BE2C (cell line): ENCODE data around the gene HK2. TPM values are rescaled to one million over a fixed set of nuclear protein-coding genes. Genes with fewer than 3 reads are reported as not detected.
"Not testable (repeated sequence)": the region's sequence is repeated elsewhere in the genome, so short reads cannot be mapped to it uniquely, and the experiment has no call there.

ENCODE experiments used
- DNase-seq: peaks from one replicate; pipeline ENCODE4 v3.0.0-alpha.2; 2020
- H3K27me3 ChIP-seq: fragments of 250-450 bp; sonication (Bioruptor Pico); 2 replicates; pipeline ENCODE4 v1.5.1; 2020; ENCODE audit warnings: mild to moderate bottlenecking
- H3K36me3 ChIP-seq: fragments of 250-450 bp; sonication (Bioruptor Pico); 2 replicates; pipeline ENCODE4 v1.5.1; 2020; ENCODE audit warnings: mild to moderate bottlenecking
- H3K4me1 ChIP-seq: fragments of 250-450 bp; sonication (Bioruptor Pico); 2 replicates; pipeline ENCODE4 v1.5.1; 2020
- H3K4me3 ChIP-seq: 2 replicates; pipeline ENCODE4 v1.5.1; 2011; ENCODE audit warnings: low read depth, low read length
- H3K9me3 ChIP-seq: fragments of 250-450 bp; sonication (Bioruptor Pico); 2 replicates; pipeline ENCODE4 v1.5.1; 2020
- polyA plus RNA-seq: library from polyadenylated mRNA; unstranded; fragments of >200 nt; gene quantifications from one replicate; pipeline ENCODE4 v1.2.1, GENCODE V29; 2012; ENCODE audit warnings: low read depth, missing spikeins; ENCODE audit not compliant: insufficient read length, insufficient read depth
- TF ChIP-seq, protein P1 (sequence below): IDR thresholded peaks from 2 replicates; pipeline ENCODE4 v1.5.1; 2012; ENCODE audit warnings: mild to moderate bottlenecking, low read depth, low read length

HK2 gene
- polyA plus RNA-seq = 15.9 TPM

- peak within 1 kb of the TSS; percentile 73 for H3K4me3 ChIP-seq
- H3K27me3 ChIP-seq = no peaks in the 10 kb centered on the region
- no peaks in the 10 kb centered on the region for H3K9me3 ChIP-seq
- TF ChIP-seq, protein P1, sequence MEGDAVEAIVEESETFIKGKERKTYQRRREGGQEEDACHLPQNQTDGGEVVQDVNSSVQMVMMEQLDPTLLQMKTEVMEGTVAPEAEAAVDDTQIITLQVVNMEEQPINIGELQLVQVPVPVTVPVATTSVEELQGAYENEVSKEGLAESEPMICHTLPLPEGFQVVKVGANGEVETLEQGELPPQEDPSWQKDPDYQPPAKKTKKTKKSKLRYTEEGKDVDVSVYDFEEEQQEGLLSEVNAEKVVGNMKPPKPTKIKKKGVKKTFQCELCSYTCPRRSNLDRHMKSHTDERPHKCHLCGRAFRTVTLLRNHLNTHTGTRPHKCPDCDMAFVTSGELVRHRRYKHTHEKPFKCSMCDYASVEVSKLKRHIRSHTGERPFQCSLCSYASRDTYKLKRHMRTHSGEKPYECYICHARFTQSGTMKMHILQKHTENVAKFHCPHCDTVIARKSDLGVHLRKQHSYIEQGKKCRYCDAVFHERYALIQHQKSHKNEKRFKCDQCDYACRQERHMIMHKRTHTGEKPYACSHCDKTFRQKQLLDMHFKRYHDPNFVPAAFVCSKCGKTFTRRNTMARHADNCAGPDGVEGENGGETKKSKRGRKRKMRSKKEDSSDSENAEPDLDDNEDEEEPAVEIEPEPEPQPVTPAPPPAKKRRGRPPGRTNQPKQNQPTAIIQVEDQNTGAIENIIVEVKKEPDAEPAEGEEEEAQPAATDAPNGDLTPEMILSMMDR = no peak
- H3K4me1 ChIP-seq = no peaks in the 10 kb centered on the region
- DNase-seq = peak; percentile 84
- H3K36me3 ChIP-seq = no peaks in the 10 kb centered on the region; the same call in 1 of the 2 replicates
Measured at GRCh38 chr2:74833418-74834233, at the start of gene HK2. TSS of gene HK2 (plus strand) at chr2:74834127. CDS start at chr2:74834581, 454 bp downstream.

DNA sequence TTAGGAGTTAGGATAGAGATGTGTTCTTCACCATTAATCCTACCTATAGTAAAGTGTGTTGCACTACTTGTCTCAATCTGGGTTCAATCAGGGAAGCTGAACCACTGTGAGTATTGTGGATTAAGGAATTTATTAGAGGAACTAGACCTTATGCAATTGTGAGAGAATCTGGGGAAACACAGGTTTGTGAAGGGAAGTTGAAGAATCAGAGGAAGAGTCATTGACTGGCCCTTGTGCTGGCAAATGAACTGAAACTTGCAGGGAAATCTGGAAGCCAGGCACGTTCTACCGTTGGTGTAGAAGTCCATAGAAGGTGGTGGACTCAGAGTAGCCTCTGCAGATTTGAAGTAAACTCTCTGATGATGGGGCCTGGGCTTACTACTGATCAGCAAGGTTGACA is 44.7 kb upstream of the HK2 start:
- TF ChIP-seq, protein P1 = no peak

GRCh38 chr2:74792282-74792681 is 41.6 kb upstream of the HK2 start:
- H3K27me3 ChIP-seq = no peaks in the 10 kb centered on the region
- TF ChIP-seq, protein P1 = no peak
- H3K9me3 ChIP-seq = no peaks in the 10 kb centered on the region
- H3K4me3 ChIP-seq = no peak overlapping the region
- no peaks in the 10 kb centered on the region for H3K36me3 ChIP-seq
- no peak for DNase-seq
- H3K4me1 ChIP-seq = no peaks in the 10 kb centered on the region

More for the DNA sequence above, 44.7 kb upstream of the HK2 start:
- DNase-seq = no peak
- H3K9me3 ChIP-seq = no peaks in the 10 kb centered on the region
- no peak overlapping the region for H3K4me3 ChIP-seq
- no peaks in the 10 kb centered on the region for H3K36me3 ChIP-seq
- no peaks in the 10 kb centered on the region for H3K27me3 ChIP-seq
- no peaks in the 10 kb centered on the region for H3K4me1 ChIP-seq

DNA sequence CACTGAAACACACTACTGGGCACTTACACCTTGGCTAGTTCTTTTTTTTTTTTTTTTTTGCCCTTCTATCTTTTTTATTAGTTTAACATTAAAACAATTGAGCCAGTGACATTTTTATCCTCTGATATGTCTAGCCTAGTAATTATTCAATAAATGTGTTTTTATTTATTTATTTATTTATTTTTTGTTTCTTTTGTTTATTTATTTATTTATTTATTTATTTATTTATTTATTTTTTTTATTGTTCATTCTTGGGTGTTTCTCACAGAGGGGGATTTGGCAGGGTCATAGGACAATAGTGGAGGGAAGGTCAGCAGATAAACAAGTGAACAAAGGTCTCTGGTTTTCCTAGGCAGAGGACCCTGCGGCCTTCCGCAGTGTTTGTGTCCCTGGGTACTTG is 39.0 kb upstream of the HK2 start:
- H3K27me3 ChIP-seq, H3K9me3 ChIP-seq, H3K36me3 ChIP-seq, H3K4me3 ChIP-seq, DNase-seq, H3K4me1 ChIP-seq: not testable (repeated sequence)

- Histone ChIP-seq H3K27me3 (no peaks in the 10 kb centered on the region), H3K4me1 (no peaks in the 10 kb centered on the region), H3K9me3 (no peaks in the 10 kb centered on the region), H3K36me3 (no peaks in the 10 kb centered on the region), H3K4me3 (no peak overlapping the region)
- DNase-seq = no peak
- TF ChIP-seq, protein P1 = no peak
Measured at GRCh38 chr2:74806355-74806839, 27.5 kb upstream of the HK2 start.

DNA sequence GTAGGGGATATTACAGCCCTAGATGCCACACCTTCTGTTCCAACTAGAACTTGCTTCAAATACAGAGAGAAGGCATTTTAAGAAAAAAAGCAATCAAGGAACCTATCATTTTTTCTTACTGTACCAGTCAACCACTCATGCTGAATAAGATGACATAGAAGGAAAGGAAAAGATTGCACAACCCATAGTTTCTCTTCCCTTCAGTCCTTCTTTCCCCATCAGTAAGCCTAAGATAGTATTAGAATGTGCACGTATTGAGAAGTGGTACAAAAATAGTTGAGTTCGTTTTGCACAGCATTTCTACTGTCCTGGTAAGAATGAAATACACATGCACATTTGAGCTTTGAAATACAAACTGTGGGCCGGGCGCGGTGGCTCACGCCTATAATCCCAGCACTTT is 27.0 kb upstream of the HK2 start:
- H3K9me3 ChIP-seq = no peaks in the 10 kb centered on the region
- TF ChIP-seq, protein P1 = no peak
- DNase-seq = no peak
- no peaks in the 10 kb centered on the region for H3K4me1 ChIP-seq
- H3K36me3 ChIP-seq = no peaks in the 10 kb centered on the region
- H3K27me3 ChIP-seq = no peaks in the 10 kb centered on the region
- no peak overlapping the region for H3K4me3 ChIP-seq
